ENCODE measurements around the gene UTP25. TPM values are rescaled to one million over a fixed set of nuclear protein-coding genes. Genes with fewer than 3 reads are reported as not detected.

Gene UTP25
- total RNA-seq, 1 experiment from 2014 or later = 9.5 TPM

DNA sequence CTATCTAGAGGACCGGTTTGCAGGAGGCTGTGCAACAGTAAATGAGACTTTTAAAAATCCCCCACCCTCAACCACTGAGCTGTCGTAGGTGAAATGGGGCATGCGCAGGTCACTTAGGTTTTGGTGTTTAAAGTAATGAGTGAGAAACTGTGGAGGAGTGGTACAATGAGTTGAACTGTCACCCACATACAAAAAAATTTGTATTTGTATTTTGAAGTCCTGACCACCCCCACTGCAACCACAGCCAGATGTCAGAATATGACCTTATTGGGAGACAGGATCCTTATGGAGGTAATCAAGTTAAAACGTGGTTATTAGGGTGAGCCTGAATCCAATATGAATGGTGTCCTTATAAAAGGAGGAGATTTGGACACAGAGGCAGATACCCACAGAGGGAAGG, 20.3 kb upstream of the UTP25 start:
- no TSS peak for BruUV-seq (replicated peaks)
- intact Hi-C loops (cut with micrococcal nuclease; ENCODE audit: unreplicated experiment) = no loop called here

DNA sequence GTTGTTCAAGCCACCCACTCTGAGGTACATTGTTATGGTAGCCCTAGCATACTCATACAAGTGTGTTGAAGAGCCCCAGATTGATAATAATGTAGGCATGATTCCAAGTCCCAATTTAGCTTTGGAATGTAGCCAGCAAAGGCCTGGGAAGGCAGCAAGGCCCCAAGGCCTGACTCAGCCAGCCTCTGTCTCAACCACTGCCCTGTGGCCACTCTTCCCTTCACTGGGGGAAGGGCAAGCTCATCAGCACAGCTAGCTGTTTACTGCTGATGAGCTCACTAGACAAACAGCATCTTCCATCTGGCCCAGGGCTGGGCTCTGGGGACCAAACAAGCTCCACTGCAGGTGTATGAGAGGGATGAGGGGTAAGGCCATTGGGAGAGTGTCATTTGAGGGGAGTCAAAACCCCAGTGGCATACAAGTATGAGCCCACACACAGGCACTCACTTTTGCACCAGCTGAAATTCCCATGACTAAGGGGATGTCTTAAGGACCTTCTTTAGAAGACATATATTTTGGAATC, 19.7 kb upstream of the UTP25 start:
- Histone ChIP-seq H3K36me3 (ENCODE audit: control insufficient read depth, insufficient read depth, low read length) (no peaks in the 10 kb centered on the region), H3K27ac (ENCODE audit: low read length) (no peak overlapping the region), H3K4me3 (ENCODE audit: low read depth in 2 of 2, low read length in 2 of 2) (no peak overlapping the region), H3K9me3 (ENCODE audit: control insufficient read depth, insufficient read depth, low read depth, low read length) (no peaks in the 10 kb centered on the region), H3K27me3 (ENCODE audit: control insufficient read depth, insufficient read depth, low read length) (no peaks in the 10 kb centered on the region), H3K4me1 (ENCODE audit: control insufficient read depth, insufficient read depth, low read length) (no peaks in the 10 kb centered on the region; the same call in 1 of the 2 replicates)
- ChIA-PET POLR2A (no interaction called here), CTCF (interaction anchor here (1.1 kb wide), 1 partner anchor 15 kb away, joined by 3 read pairs; no protein-coding TSS in a partner anchor)
- DNase-seq (ENCODE audit: low read depth, low spot score) (no peak), ATAC-seq (no peak)
- in situ Hi-C loops (cut with HindIII; ENCODE audit: low pct_unique_long_range_greater_than_20kb, low sequenced_read_pairs) (no loop called here), intact Hi-C loops (cut with micrococcal nuclease; ENCODE audit: unreplicated experiment) (no loop called here)
- no TSS peak for BruUV-seq (replicated peaks)
- TF ChIP-seq, protein P1, sequence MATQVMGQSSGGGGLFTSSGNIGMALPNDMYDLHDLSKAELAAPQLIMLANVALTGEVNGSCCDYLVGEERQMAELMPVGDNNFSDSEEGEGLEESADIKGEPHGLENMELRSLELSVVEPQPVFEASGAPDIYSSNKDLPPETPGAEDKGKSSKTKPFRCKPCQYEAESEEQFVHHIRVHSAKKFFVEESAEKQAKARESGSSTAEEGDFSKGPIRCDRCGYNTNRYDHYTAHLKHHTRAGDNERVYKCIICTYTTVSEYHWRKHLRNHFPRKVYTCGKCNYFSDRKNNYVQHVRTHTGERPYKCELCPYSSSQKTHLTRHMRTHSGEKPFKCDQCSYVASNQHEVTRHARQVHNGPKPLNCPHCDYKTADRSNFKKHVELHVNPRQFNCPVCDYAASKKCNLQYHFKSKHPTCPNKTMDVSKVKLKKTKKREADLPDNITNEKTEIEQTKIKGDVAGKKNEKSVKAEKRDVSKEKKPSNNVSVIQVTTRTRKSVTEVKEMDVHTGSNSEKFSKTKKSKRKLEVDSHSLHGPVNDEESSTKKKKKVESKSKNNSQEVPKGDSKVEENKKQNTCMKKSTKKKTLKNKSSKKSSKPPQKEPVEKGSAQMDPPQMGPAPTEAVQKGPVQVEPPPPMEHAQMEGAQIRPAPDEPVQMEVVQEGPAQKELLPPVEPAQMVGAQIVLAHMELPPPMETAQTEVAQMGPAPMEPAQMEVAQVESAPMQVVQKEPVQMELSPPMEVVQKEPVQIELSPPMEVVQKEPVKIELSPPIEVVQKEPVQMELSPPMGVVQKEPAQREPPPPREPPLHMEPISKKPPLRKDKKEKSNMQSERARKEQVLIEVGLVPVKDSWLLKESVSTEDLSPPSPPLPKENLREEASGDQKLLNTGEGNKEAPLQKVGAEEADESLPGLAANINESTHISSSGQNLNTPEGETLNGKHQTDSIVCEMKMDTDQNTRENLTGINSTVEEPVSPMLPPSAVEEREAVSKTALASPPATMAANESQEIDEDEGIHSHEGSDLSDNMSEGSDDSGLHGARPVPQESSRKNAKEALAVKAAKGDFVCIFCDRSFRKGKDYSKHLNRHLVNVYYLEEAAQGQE (IDR thresholded peaks at IDR 0.05; ENCODE audit: insufficient read depth in 1 of 2, low read depth in 2 of 2, low read length in 1 of 2) = no peak
- TF ChIP-seq POLR2AphosphoS5 (IDR thresholded peaks at IDR 0.05; ENCODE audit: low read depth, low read length) = no peak
- no peak for TF ChIP-seq SIN3A (IDR thresholded peaks at IDR 0.05; ENCODE audit: borderline replicate concordance, insufficient read depth, low read depth, low read length)
- TF ChIP-seq, protein P2, sequence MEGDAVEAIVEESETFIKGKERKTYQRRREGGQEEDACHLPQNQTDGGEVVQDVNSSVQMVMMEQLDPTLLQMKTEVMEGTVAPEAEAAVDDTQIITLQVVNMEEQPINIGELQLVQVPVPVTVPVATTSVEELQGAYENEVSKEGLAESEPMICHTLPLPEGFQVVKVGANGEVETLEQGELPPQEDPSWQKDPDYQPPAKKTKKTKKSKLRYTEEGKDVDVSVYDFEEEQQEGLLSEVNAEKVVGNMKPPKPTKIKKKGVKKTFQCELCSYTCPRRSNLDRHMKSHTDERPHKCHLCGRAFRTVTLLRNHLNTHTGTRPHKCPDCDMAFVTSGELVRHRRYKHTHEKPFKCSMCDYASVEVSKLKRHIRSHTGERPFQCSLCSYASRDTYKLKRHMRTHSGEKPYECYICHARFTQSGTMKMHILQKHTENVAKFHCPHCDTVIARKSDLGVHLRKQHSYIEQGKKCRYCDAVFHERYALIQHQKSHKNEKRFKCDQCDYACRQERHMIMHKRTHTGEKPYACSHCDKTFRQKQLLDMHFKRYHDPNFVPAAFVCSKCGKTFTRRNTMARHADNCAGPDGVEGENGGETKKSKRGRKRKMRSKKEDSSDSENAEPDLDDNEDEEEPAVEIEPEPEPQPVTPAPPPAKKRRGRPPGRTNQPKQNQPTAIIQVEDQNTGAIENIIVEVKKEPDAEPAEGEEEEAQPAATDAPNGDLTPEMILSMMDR (IDR thresholded peaks at IDR 0.05) = no peak
- no peak for TF ChIP-seq TCF7L2 (IDR thresholded peaks at IDR 0.05; ENCODE audit: low read depth, low read length)

More for the DNA sequence above, 20.3 kb upstream of the UTP25 start:
- Histone ChIP-seq H3K36me3 (ENCODE audit: control insufficient read depth, insufficient read depth, low read length) (no peaks in the 10 kb centered on the region), H3K27me3 (ENCODE audit: control insufficient read depth, insufficient read depth, low read length) (no peaks in the 10 kb centered on the region; the same call in none of the 2 replicates), H3K4me3 (ENCODE audit: low read depth in 2 of 2, low read length in 2 of 2) (no peak overlapping the region), H3K9me3 (ENCODE audit: control insufficient read depth, insufficient read depth, low read depth, low read length) (no peaks in the 10 kb centered on the region), H3K27ac (ENCODE audit: low read length) (no peak overlapping the region), H3K4me1 (ENCODE audit: control insufficient read depth, insufficient read depth, low read length) (no peaks in the 10 kb centered on the region; the same call in 1 of the 2 replicates)
- POLR2A ChIA-PET = no interaction called here
- CTCF ChIA-PET = no interaction called here
- in situ Hi-C loops (cut with HindIII; ENCODE audit: low pct_unique_long_range_greater_than_20kb, low sequenced_read_pairs) = no loop called here
- no peak for DNase-seq (ENCODE audit: low read depth, low spot score)
- ATAC-seq = no peak
- TF ChIP-seq, protein P2 (IDR thresholded peaks at IDR 0.05) = no peak
- no peak for TF ChIP-seq SIN3A (IDR thresholded peaks at IDR 0.05; ENCODE audit: borderline replicate concordance, insufficient read depth, low read depth, low read length)
- no peak for TF ChIP-seq POLR2AphosphoS5 (IDR thresholded peaks at IDR 0.05; ENCODE audit: low read depth, low read length)
- TF ChIP-seq, protein P1 (IDR thresholded peaks at IDR 0.05; ENCODE audit: insufficient read depth in 1 of 2, low read depth in 2 of 2, low read length in 1 of 2) = no peak
- no peak for TF ChIP-seq TCF7L2 (IDR thresholded peaks at IDR 0.05; ENCODE audit: low read depth, low read length)

Measured in Panc1 (cell line).